NCI-H2081 (cell line): ENCODE results near the gene H3-3A.

ENCODE experiments used
- DNase-seq, 2 experiments: peaks; one replicate each; lab custom pipeline; 2025; lab: John Stamatoyannopoulos, UW

Gene H3-3A

DNA sequence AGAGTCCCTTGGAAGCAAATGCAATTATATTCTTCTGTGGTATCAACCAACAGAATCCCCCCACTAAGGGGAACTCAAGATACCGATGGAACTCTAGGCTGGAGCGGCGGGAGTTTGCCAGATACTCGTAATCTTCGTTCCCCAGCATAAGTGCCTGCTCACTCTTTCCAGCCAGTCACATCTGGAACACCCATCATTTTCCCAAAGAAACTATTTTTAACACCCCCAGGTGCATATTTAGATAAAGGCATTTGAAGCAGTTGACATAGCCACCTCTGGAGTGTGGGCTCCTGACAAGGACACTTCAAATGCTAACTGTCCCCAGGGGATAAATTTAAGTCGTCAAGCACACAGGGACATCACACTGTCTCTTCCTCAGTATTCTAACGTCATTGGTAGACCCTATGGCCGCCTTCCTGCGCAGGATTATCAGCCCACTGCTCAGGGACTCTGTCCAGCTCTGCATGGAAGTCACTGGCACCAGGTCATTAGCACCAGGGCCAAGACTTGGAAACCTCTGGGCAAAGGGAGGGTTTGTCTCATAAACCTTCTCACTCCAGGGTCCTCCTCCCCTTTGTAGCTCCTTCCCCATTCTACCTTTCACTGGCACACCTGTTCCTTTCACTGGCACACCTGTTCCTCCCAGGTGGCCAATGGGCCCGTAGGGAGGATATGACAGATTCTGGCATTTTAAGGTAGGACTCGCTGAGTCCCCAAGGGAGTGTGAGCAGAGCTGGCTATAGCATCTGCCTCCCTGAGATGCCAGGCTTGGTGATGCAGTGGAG lies 48.8 kb downstream of the H3-3A start:
- DNase-seq: peak; percentile 31 to 46

GRCh38 chr1:226111883-226112261 lies 49.4 kb downstream of the H3-3A start:
- DNase-seq: no peak

DNA sequence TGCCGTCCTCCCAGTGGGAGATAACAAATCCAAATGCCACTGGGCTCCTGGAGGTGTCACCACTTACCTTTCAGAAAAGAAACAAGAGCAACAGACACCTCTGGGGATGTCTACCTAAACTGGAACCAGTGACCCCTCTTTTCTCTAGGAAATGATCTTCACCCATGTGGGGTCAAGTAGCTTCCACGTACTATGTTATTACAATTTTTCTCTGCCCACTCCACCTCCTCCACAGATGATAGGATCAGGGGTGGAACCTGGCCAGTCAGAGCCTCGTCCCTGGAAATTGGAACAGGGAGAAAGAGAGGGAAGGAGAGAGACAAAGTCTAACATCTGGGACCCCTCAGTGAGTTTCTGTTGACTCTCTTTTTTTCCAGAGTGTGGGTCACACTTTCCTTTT lies 50.1 kb downstream of the H3-3A start:
- no peak for DNase-seq

GRCh38 chr1:226116673-226117072 lies 54.2 kb downstream of the H3-3A start:
- DNase-seq: no peak

- DNase-seq: no peak
These were observed 54.8 kb downstream of the H3-3A start for GRCh38 chr1:226117330-226117729.

DNA sequence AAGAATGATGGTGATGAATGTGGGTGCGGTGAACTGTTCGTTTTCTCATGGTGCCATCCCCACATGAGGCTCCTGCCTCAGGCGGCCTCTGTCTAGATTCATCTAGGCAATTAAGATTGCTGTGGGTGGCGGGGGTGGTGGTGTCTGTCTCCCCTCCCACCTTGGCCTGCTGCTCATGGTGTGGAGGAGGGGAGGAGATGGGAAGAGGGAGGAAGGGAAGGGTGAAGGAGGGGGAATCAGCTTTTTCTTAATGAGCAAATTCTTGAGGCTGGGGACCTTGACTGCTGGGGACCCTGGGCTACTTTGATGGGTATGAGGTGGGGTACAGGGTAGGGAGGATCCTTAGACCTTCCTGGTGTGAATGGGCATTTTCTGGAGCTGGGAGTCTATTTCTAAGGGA lies 55.8 kb downstream of the H3-3A start:
- DNase-seq: no peak

DNA sequence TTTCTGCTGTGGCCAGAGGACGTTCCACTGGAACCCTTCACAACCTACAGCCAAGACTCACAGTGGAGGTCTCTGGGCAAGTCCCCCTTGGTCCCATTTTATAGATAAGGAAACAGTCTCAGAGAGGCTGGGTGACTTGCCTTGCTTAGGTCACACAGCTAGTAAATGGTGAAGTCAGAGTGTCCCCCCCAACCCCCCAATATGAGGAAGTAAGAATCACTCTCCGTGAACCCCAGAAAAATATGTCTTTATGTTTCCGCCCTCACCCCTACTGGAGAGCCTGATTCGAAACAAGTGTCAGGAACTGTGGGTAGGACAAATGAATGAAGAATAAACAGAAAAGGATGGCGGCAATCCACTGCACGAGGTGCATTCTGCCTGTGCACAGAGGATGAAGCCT lies 56.7 kb downstream of the H3-3A start:
- no peak for DNase-seq

- DNase-seq: no peak
These were observed 57.9 kb downstream of the H3-3A start for GRCh38 chr1:226120398-226120797.

DNA sequence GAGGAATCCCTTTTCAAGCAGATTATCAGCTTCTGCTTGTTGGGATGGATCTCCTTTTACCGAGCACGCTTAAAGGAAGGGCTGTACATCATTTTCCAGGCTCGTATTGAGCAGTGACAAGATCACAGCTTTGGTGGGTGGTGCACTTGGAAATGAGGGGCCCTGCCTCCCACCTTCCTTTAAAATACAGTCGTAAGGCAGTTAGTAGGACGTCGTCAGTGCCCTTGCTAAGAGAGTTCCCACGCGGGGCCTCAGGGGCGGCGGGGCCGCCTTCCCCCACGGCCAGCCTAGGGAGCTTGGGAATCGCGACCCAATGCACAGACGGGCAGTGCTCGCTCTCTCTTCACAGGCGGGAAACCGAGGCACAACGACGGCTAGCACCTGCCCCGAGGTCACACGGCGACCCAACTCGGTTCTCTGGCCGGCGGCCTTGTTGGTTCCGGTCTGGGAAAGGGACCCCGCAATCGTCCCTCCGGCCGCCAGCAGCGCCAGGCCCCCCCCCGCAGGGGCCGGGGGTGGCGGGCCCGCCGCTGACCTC lies 58.6 kb downstream of the H3-3A start:
- no peak for DNase-seq
